Endothelial cell of umbilical vein (primary cell): ENCODE results near the gene STAG1. TPM values are rescaled to one million over a fixed set of nuclear protein-coding genes. Genes with fewer than 3 reads are reported as not detected.

Experiments used
- BruUV-seq: library from RNA; stranded (reverse); fragments of 400-500 nt; replicated peaks from 2 replicates; lab custom pipeline; 2021; lab: Mats Ljungman, UMichigan
- CTCF ChIA-PET: fragments of 300-600, 350-600 bp; sonication (Branson Sonifier 250); formaldehyde crosslinking; loops from one replicate; lab custom pipeline; 2021; ENCODE audit warnings: antibody characterized with exemption, inconsistent platforms; lab: Charles Lee
- POLR2A ChIA-PET: fragments of 300-600, 350-600 bp; sonication (Branson Sonifier 250); formaldehyde crosslinking; loops from one replicate; lab custom pipeline; 2021; ENCODE audit warnings: antibody characterized with exemption, inconsistent platforms; lab: Charles Lee
- DNase-seq: peaks from one replicate; pipeline ENCODE4 v3.0.0-alpha.2; 2011; ENCODE audit warnings: low read depth, low spot score
- FAIRE-seq: peaks from 2 replicates; lab custom pipeline; 2011; peaks lifted over from hg19 to GRCh38; lab: Jason Lieb, UNC
- H2AFZ ChIP-seq: 2 replicates; pipeline ENCODE4 v1.6.0; 2012; ENCODE audit warnings: low read depth, low read length, control low read depth, inconsistent platforms
- H3K27ac ChIP-seq: 2 replicates; pipeline ENCODE4 v1.5.1; 2011; ENCODE audit warnings: low read depth, mild to moderate bottlenecking, control low read depth, low read length, moderate library complexity; ENCODE audit not compliant: insufficient read depth
- H3K27me3 ChIP-seq, 2 experiments: 2 replicates each; pipeline versions ENCODE4 v1.6.0 to v1.6.1; 2011; ENCODE audit warnings: low read length in 2 of 2, mixed read lengths in 1 of 2; ENCODE audit not compliant: control insufficient read depth in 2 of 2, insufficient read depth in 2 of 2
- H3K36me3 ChIP-seq, 2 experiments: 2 replicates in 1 of 2; 3 replicates in 1 of 2; pipeline ENCODE4 v1.5.1; 2011; ENCODE audit warnings: low read length in 2 of 2, mild to moderate bottlenecking in 1 of 2, moderate library complexity in 1 of 2; ENCODE audit not compliant: control insufficient read depth in 2 of 2, insufficient read depth in 2 of 2; ENCODE audit errors: extremely low read depth in 1 of 2
- H3K4me1 ChIP-seq: 3 replicates; pipeline ENCODE4 v1.5.1; 2011; ENCODE audit warnings: mild to moderate bottlenecking, low read length; ENCODE audit not compliant: control insufficient read depth, insufficient read depth; ENCODE audit errors: extremely low read depth
- H3K4me2 ChIP-seq: 2 replicates; pipeline ENCODE4 v1.6.1; 2011; ENCODE audit warnings: low read length, control low read depth, mixed read lengths; ENCODE audit not compliant: insufficient read depth
- H3K4me3 ChIP-seq, 3 experiments: fragments of 200-600 bp in 1 of 3; sonication (generic), shearing (Covaris generic) in 1 of 3; replicated peaks in 1 of 3; 2 replicates each; pipeline ENCODE4 v1.5.1; 2011 to 2016; ENCODE audit warnings: control low read depth in 3 of 3, low read length in 3 of 3, mild to moderate bottlenecking in 2 of 3, inconsistent platforms in 1 of 3, low read depth in 1 of 3, moderate library complexity in 1 of 3; ENCODE audit not compliant: insufficient read depth in 1 of 3
- H3K79me2 ChIP-seq: 2 replicates; pipeline ENCODE4 v1.6.0; 2012; ENCODE audit warnings: low read length, inconsistent platforms; ENCODE audit not compliant: control insufficient read depth, insufficient read depth
- H3K9ac ChIP-seq: replicated peaks from 2 replicates; pipeline ENCODE3; 2011; ENCODE audit warnings: low read length, control low read depth; ENCODE audit not compliant: insufficient read depth; ENCODE audit errors: extremely low read depth
- H3K9me1 ChIP-seq: replicated peaks from 3 replicates; pipeline ENCODE4 v1.6.0; 2011; ENCODE audit warnings: mild to moderate bottlenecking, low read length; ENCODE audit not compliant: control insufficient read depth, insufficient read depth; ENCODE audit errors: extremely low read depth
- H3K9me3 ChIP-seq: replicated peaks from 2 replicates; pipeline ENCODE4 v1.5.1; 2012; ENCODE audit warnings: low read length, inconsistent platforms; ENCODE audit not compliant: control insufficient read depth, insufficient read depth
- H4K20me1 ChIP-seq: replicated peaks from 2 replicates; pipeline ENCODE3; 2011; ENCODE audit warnings: mild to moderate bottlenecking, low read length; ENCODE audit not compliant: control insufficient read depth, insufficient read depth; ENCODE audit errors: extremely low read depth
- CTCF ChIP-seq, 2 donors: IDR thresholded peaks; 1 replicate in 1 of 2; 2 replicates in 1 of 2; pipeline ENCODE4 v1.5.1; 2011; ENCODE audit warnings: low read length in 2 of 2, mild to moderate bottlenecking in 2 of 2, moderate library complexity in 2 of 2, control low read depth in 1 of 2, inconsistent platforms in 1 of 2, low read depth in 1 of 2; ENCODE audit not compliant: insufficient read depth in 1 of 2; ENCODE audit errors: extremely low read depth in 1 of 2
- EZH2 ChIP-seq: IDR thresholded peaks from 2 replicates; pipeline ENCODE4 v1.6.1; 2012; ENCODE audit warnings: borderline replicate concordance, low read depth, mild to moderate bottlenecking, moderate library complexity, low read length, inconsistent platforms; ENCODE audit not compliant: severe bottlenecking
- FOS ChIP-seq: IDR thresholded peaks from 2 replicates; pipeline ENCODE4 v1.6.1; 2011; ENCODE audit warnings: mild to moderate bottlenecking, low read length, moderate library complexity, borderline replicate concordance; ENCODE audit not compliant: insufficient read depth
- JUN ChIP-seq: IDR thresholded peaks from 2 replicates; pipeline ENCODE4 v1.6.1; 2011; ENCODE audit warnings: borderline replicate concordance, low read depth; ENCODE audit not compliant: insufficient read length, insufficient read depth
- MAX ChIP-seq: IDR thresholded peaks from 2 replicates; pipeline ENCODE4 v1.6.1; 2011; ENCODE audit not compliant: insufficient read depth, insufficient read length
- POLR2A ChIP-seq: IDR thresholded peaks from 2 replicates; pipeline ENCODE4 v1.6.1; 2012; ENCODE audit warnings: low read depth, mild to moderate bottlenecking, control low read depth, low read length
- POLR2AphosphoS5 ChIP-seq: IDR thresholded peaks from 2 replicates; pipeline ENCODE4 v1.6.1; 2012; ENCODE audit warnings: low read depth, mild to moderate bottlenecking, control low read depth, low read length, moderate library complexity; ENCODE audit not compliant: insufficient read depth
- dilution Hi-C: fragments of 300-500 bp; cut with MboI; formaldehyde crosslinking; loops from one replicate; pipeline ENCODE4 v1.15.0; 2019; ENCODE audit warnings: low sequenced_read_pairs; ENCODE audit not compliant: extremely low pct_ligation_motif_present
- intact Hi-C: fragments of 100-400 bp; cut with micrococcal nuclease; formaldehyde crosslinking; loops from one replicate; pipeline ENCODE4 v1.10.0; 2022
- polyA plus RNA-seq, 4 experiments: library from polyadenylated mRNA; depleted of rRNA in 3 of 4; stranded (reverse) in 3 of 4; unstranded in 1 of 4; fragments of >200 nt; gene quantifications; 2 replicates each; pipeline versions ENCODE4 v1.2.1 to v1.2.3, GENCODE V29; 2011 to 2012; ENCODE audit warnings: missing spikeins in 1 of 4
- total RNA-seq: library from RNA; stranded (reverse); gene quantifications from 2 replicates; pipeline ENCODE4 v1.2.3, GENCODE V29; 2021

STAG1 gene
- total and polyA plus RNA-seq, 2 donors (not counting 3 experiments of a cell fraction or from before 2014, with no cell fraction given) = 7.4 to 42.1 TPM

GRCh38 chr3:136661282-136661681, 90.9 kb downstream of the STAG1 start:
- no peak overlapping the region for H3K4me3 ChIP-seq
- no peak overlapping the region for H3K4me2 ChIP-seq
- dilution Hi-C loops = no loop called here
- ChIA-PET CTCF (no interaction called here), POLR2A (no interaction called here)
- H3K79me2 ChIP-seq = peaks cover 70% of the 10 kb centered on the region
- no peak for FAIRE-seq
- no TSS peak for BruUV-seq
- H3K9me1 ChIP-seq = no peaks in the 10 kb centered on the region
- H3K9me3 ChIP-seq = no peaks in the 10 kb centered on the region
- H3K9ac ChIP-seq = no peak overlapping the region
- H3K4me1 ChIP-seq = no peaks in the 10 kb centered on the region
- no peaks in the 10 kb centered on the region for H3K36me3 ChIP-seq
- H3K27me3 ChIP-seq = no peaks in the 10 kb centered on the region
- H4K20me1 ChIP-seq = peaks cover under 1% of the 10 kb centered on the region
- intact Hi-C loops = no loop called here
- DNase-seq = no peak
- no peak overlapping the region for H2AFZ ChIP-seq
- H3K27ac ChIP-seq = no peak overlapping the region
- TF ChIP-seq MAX (no peak), FOS (no peak), EZH2 (no peak), POLR2A (no peak), CTCF (IDR thresholded peaks at IDR 0.05; ENCODE audit: extremely low read depth in 1 of 2, insufficient read depth in 1 of 2, low read depth in 1 of 2, low read length in 2 of 2) (no peak), JUN (no peak), POLR2AphosphoS5 (no peak)
